Measurements from ENCODE around the gene MYO5B.
A peak's percentile ranks its signal among the peaks of the same experiment; 100 is the strongest.

MYO5B gene

GRCh38 chr18:49833814-49834213, 361.1 kb downstream of the MYO5B start:
- no peak for TF ChIP-seq Cebpa-rat (IDR thresholded peaks at IDR 0.05)
- Histone ChIP-seq H3K9ac (no peak overlapping the region), H4K20me1 (no peaks in the 10 kb centered on the region), H3K27ac (no peak overlapping the region), H3K36me3 (no peaks in the 10 kb centered on the region), H3K9me3 (no peaks in the 10 kb centered on the region), H3K4me1 (no peaks in the 10 kb centered on the region), H3K27me3 (no peaks in the 10 kb centered on the region), H3K4me3 (no peak overlapping the region), H3K4me2 (no peak overlapping the region)

GRCh38 chr18:49832221-49832647, 362.7 kb downstream of the MYO5B start:
- peaks cover 10% of the 10 kb centered on the region for H3K9me3 ChIP-seq
- no peak overlapping the region for H3K4me3 ChIP-seq
- H3K27me3 ChIP-seq, result no peaks in the 10 kb centered on the region
- no peak for TF ChIP-seq Cebpa-rat (IDR thresholded peaks at IDR 0.05)
- H3K36me3 ChIP-seq, result 0 out of 2 replicates have a peak, but pooled peaks cover 1% of the 10 kb centered on the region
- H4K20me1 ChIP-seq, result no peaks in the 10 kb centered on the region
- H3K27ac ChIP-seq, result no peak overlapping the region
- H3K4me1 ChIP-seq, result no peaks in the 10 kb centered on the region
- no peak overlapping the region for H3K4me2 ChIP-seq
- no peak overlapping the region for H3K9ac ChIP-seq

DNA sequence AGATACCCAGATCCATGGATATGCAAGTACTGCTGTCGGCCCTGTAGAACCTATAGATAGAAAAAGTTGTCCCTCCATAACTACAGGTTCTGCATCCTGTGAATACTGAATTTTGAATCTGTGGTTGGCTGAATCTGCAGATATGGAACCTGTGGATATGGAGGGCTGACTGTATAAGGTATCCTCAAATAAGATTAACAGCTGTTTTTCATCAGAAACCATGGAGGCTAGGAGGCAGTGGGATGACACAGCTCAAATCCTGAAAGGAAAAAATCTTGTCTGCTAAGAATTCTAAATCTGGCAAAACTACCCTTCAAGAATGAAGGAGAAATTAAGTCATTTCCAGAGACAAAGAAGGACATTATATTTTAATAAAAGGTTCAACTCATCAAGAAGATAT, 367.0 kb downstream of the MYO5B start:
- H3K4me2 ChIP-seq, result no peak overlapping the region
- no peak overlapping the region for H3K27ac ChIP-seq
- H3K9me3 ChIP-seq, result peaks cover 16% of the 10 kb centered on the region
- no peaks in the 10 kb centered on the region for H3K27me3 ChIP-seq
- H3K9ac ChIP-seq, result no peak overlapping the region
- H4K20me1 ChIP-seq, result no peaks in the 10 kb centered on the region
- no peak overlapping the region for H3K4me3 ChIP-seq
- H3K36me3 ChIP-seq, result 0 out of 2 replicates have a peak, but pooled peaks cover 5% of the 10 kb centered on the region
- H3K4me1 ChIP-seq, result no peaks in the 10 kb centered on the region
- TF ChIP-seq Cebpa-rat (IDR thresholded peaks at IDR 0.05), result no peak

DNA sequence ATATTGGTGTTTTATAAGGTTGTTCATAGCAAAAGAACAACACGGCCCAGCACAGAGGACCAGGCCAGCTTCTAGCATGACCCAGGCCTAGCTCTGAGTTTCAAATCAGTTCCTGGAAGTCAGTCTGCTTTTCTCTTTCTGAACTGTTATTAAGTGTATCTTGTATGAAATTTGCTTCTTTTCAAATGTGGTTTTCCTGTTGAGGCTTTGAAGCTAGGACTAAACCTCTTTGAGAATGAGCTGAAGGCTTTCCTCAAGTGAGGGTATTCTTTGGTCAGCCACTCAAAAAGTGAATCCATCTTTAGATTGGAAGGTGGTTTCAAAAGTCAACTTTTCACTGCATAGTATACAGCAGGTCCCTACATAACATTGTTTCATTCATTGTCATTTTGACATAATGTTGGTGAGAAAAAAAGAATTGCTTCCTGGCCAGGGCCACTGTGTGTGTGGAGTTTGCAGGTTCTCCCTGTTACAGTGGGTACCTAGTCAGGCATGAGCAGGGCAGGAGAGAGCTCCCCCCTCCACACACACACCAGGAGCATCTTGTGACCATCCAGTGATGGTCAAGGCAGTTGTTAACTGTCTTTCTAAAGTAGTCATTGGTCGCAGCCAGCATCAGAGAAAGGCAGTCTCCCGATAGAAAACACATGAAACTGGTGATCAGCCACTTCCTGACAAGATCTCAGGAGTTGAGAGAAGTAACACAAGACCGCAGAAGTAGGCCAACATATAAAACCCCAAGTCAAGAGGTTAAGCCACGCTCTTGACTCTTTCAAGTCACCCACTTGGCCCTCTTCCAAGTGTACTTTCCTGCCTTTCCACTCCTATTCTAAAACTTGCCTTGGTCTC, 374.9 kb downstream of the MYO5B start:
- H3K9ac ChIP-seq, result no peak overlapping the region
- H3K4me3 ChIP-seq, result no peak overlapping the region
- H4K20me1 ChIP-seq, result no peaks in the 10 kb centered on the region
- peak overlapping the region; percentile 46; the same call in 1 of the 2 replicates for H3K27ac ChIP-seq
- no peak for TF ChIP-seq Cebpa-rat (IDR thresholded peaks at IDR 0.05)
- peaks cover 22% of the 10 kb centered on the region for H3K4me1 ChIP-seq
- H3K36me3 ChIP-seq, result no peaks in the 10 kb centered on the region
- no peaks in the 10 kb centered on the region for H3K9me3 ChIP-seq
- H3K27me3 ChIP-seq, result no peaks in the 10 kb centered on the region
- H3K4me2 ChIP-seq, result peak overlapping the region; percentile 70

DNA sequence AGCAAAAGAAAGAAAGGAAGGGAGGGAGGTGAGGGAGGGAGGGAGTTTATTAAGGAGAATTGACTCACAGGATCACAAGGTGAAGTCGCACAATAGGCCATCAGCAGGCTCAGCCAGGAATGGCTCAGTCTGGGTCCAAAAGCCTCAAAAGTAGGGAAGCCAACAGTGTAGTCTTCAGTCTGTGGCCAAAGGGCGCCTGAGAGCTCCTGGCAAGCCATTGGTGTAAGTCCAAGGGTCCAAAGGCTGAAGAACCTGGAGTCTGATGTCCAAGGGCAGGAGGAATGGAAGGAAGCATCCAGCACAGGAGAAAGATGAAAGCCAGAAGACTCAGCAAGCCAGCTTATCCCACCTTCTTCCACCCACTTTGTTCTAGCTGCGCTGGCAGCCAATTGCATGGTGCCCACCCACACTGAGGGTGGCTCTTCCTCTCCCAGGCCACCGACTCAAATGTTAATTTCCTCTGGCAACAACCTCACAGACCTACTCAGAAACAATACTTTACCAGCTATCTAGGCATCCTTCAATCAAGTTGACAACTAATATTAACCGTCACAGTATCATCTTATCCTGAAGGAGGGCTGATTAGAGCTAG, 375.8 kb downstream of the MYO5B start:
- H3K4me3 ChIP-seq, result no peak overlapping the region
- no peaks in the 10 kb centered on the region for H3K36me3 ChIP-seq
- no peaks in the 10 kb centered on the region for H4K20me1 ChIP-seq
- no peak for TF ChIP-seq Cebpa-rat (IDR thresholded peaks at IDR 0.05)
- H3K9me3 ChIP-seq, result no peaks in the 10 kb centered on the region
- no peaks in the 10 kb centered on the region for H3K27me3 ChIP-seq
- no peak overlapping the region for H3K9ac ChIP-seq
- peak overlapping the region; percentile 70 for H3K4me2 ChIP-seq
- H3K27ac ChIP-seq, result no peak overlapping the region
- peaks cover 29% of the 10 kb centered on the region for H3K4me1 ChIP-seq

DNA sequence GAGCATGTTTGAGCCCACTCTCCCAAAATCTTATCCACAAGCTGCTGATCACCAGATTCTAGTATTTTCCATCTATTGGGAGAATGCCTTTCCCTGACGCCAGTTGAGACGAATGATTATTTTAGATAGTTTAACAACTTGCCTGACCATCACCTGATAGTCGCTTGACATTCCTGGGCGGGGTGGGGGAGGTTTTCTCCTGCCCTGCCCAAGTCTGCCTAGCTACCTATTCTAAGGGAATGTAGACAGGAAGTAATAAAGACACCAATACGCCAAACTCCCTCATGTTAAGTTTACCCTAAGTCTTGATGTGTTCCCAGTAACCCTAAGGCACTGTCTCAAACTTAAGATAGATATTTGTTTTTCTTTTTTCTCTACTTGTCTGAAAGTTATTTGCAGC, 377.0 kb downstream of the MYO5B start:
- peaks cover 29% of the 10 kb centered on the region for H3K4me1 ChIP-seq
- no peaks in the 10 kb centered on the region for H3K27me3 ChIP-seq
- no peaks in the 10 kb centered on the region for H4K20me1 ChIP-seq
- H3K36me3 ChIP-seq, result no peaks in the 10 kb centered on the region
- H3K27ac ChIP-seq, result no peak overlapping the region
- H3K9ac ChIP-seq, result no peak overlapping the region
- H3K4me3 ChIP-seq, result no peak overlapping the region
- TF ChIP-seq Cebpa-rat (IDR thresholded peaks at IDR 0.05), result no peak
- no peaks in the 10 kb centered on the region for H3K9me3 ChIP-seq
- H3K4me2 ChIP-seq, result no peak overlapping the region

DNA sequence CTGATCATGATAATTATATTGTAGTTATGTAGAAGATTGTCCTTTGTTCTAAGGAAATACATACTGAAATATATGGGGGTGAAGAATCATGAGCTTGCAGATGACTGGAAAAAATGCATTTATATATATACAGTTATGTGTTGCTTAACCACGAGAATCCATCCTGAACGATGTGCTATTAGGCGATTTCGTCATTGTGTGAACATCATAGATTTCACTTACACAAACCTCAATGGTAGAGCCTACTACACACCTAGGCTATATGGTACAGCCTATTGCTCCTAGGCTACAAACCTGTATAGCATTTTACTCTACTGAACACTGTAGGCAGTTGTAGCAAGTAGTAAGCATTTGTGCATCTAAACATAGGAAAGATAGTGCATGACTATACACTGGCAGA, 379.0 kb downstream of the MYO5B start:
- H3K4me3 ChIP-seq, result no peak overlapping the region
- H3K4me1 ChIP-seq, result peaks cover 44% of the 10 kb centered on the region
- no peaks in the 10 kb centered on the region for H4K20me1 ChIP-seq
- no peak overlapping the region for H3K9ac ChIP-seq
- no peak for TF ChIP-seq Cebpa-rat (IDR thresholded peaks at IDR 0.05)
- no peaks in the 10 kb centered on the region for H3K9me3 ChIP-seq
- H3K36me3 ChIP-seq, result no peaks in the 10 kb centered on the region
- no peak overlapping the region for H3K27ac ChIP-seq
- no peaks in the 10 kb centered on the region for H3K27me3 ChIP-seq
- H3K4me2 ChIP-seq, result no peak overlapping the region

DNA sequence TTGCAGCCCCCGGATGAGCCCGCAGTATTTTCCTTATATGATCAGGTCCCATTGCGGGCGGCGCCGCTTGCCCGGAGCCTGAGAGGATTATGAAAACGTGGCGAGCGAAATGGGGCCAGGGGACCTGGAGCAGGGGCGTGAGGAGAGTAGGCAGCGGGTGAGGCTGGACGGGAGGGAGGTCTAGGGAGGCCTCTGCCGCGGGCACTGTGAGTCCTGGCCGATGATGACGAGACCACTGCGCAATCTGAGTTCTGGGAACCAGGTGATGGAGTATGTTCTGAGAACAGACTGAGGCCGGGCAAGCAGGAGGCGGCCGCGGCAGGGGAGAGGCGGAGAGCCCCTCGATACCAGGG, 380.8 kb downstream of the MYO5B start:
- Histone ChIP-seq H3K4me1 (peaks cover 26% of the 10 kb centered on the region), H3K9me3 (peaks cover 16% of the 10 kb centered on the region), H3K4me3 (peak overlapping the region; percentile 77), H3K27ac (peak overlapping the region; percentile 94), H3K36me3 (peaks cover 7% of the 10 kb centered on the region; the same call in 1 of the 2 replicates), H3K9ac (peak overlapping the region; percentile 92), H3K4me2 (peak overlapping the region; percentile 87), H4K20me1 (no peaks in the 10 kb centered on the region), H3K27me3 (no peaks in the 10 kb centered on the region)
- no peak for TF ChIP-seq Cebpa-rat (IDR thresholded peaks at IDR 0.05)

DNA sequence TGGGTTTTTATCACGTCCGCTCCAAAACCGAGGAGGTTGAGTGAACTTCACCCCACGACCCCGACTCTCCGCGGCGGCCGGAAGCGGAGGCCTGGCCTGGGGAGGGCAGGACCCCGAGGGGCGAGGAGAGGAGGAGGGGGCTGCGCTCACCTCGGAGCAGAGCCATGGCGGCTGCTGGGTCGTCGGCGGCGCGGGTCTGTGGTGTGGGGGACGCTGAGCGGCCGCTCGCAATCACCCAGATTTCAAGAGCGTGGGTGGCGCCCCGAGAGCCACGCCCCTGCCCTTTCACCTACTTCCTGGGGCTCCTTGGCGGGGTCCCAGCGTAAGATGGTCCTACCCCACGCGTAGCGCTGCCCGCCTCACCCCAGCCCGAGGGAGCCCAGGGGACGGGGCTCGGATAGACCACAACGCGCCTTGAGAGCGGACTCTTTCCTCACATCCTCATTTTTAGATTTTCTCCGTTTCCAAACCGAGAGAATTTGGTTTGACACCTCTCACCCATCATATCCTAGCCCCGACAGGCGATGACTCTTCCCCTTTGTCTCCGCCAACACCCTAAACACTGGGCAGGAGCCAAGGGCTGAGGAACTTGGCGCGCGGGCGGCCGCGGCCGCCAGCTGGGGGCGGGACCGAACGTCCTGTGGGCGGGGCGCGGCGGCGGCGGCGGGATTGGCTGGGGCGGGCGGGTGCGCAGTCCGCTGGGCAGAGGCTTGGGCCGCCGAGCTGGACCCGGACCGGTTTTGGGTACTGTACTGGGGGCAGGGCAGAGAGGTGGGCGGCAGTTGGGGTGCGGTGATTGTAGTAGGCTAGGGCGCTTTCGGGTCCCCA, 381.4 kb downstream of the MYO5B start, which contains the start of gene ACAA2:
Gene ACAA2, minus strand, starts transcription at position 215 of the 828 bp plus-strand sequence. Its CDS starts 49 bp downstream, at position 166.
- peaks cover 13% of the 10 kb centered on the region; the same call in 1 of the 2 replicates for H3K36me3 ChIP-seq
- peaks cover 24% of the 10 kb centered on the region for H3K4me1 ChIP-seq
- peak within 1 kb of the TSS; percentile 92 for H3K9ac ChIP-seq
- H3K27me3 ChIP-seq, result no peaks in the 10 kb centered on the region
- peaks cover 22% of the 10 kb centered on the region for H3K9me3 ChIP-seq
- H3K4me2 ChIP-seq, result peak within 1 kb of the TSS; percentile 87
- H3K4me3 ChIP-seq, result peak within 1 kb of the TSS; percentile 77
- no peak for TF ChIP-seq Cebpa-rat (IDR thresholded peaks at IDR 0.05)
- no peaks in the 10 kb centered on the region for H4K20me1 ChIP-seq
- peak within 1 kb of the TSS; percentile 94 for H3K27ac ChIP-seq

Data from BLaER1 (cell line).